ENCODE measurements around the gene TMEM106B.

The TMEM106B gene

DNA sequence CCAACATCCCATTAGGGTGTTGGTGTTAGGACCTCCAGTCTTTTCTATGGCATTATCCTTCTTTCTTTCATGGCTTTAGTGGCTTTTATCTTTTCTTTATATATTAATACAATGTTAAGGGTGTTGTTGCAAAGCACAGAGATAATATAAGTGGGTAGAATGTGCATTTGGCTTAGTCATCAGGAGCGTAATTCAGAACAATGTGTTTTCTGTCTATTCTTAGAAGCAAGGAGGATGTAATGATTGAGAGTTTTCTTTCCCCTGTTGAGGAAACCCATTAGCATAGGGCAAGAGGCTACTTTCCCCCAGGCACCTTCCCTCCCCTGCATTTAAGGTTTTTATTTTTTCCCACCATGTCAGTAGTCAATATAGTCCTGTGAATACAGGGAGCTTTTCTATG, 79.7 kb downstream of the TMEM106B start:
- in situ Hi-C loops (cut with MboI; ENCODE audit: low pct_unique_long_range_greater_than_20kb, low sequenced_read_pairs, unreplicated experiment): no loop called here
- DNase-seq (ENCODE audit: low spot score): no peak
- TF ChIP-seq, protein P1, sequence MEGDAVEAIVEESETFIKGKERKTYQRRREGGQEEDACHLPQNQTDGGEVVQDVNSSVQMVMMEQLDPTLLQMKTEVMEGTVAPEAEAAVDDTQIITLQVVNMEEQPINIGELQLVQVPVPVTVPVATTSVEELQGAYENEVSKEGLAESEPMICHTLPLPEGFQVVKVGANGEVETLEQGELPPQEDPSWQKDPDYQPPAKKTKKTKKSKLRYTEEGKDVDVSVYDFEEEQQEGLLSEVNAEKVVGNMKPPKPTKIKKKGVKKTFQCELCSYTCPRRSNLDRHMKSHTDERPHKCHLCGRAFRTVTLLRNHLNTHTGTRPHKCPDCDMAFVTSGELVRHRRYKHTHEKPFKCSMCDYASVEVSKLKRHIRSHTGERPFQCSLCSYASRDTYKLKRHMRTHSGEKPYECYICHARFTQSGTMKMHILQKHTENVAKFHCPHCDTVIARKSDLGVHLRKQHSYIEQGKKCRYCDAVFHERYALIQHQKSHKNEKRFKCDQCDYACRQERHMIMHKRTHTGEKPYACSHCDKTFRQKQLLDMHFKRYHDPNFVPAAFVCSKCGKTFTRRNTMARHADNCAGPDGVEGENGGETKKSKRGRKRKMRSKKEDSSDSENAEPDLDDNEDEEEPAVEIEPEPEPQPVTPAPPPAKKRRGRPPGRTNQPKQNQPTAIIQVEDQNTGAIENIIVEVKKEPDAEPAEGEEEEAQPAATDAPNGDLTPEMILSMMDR (IDR thresholded peaks at IDR 0.05; ENCODE audit: extremely low read depth, insufficient read depth, missing control alignments): no peak

GRCh38 chr7:12291870-12292269, 80.8 kb downstream of the TMEM106B start:
- TF ChIP-seq, protein P1 (IDR thresholded peaks at IDR 0.05; ENCODE audit: extremely low read depth, insufficient read depth, missing control alignments): peak; percentile 47
- in situ Hi-C loops (cut with MboI; ENCODE audit: low pct_unique_long_range_greater_than_20kb, low sequenced_read_pairs, unreplicated experiment): no loop called here
- no peak for DNase-seq (ENCODE audit: low spot score)

All from GM13977 (cell line).